Peyer's patch (tissue), 4 donors: ENCODE measurements around the gene ANKH.

ENCODE experiments used
- CTCF ChIP-seq, 6 experiments: fragments of 450-650 bp in 4 of 6; fragments of 200-600 bp in 2 of 6; sonication (generic) in 1 of 6; IDR thresholded peaks; one replicate each; pipeline ENCODE4 v1.5.1; 2017 to 2019; ENCODE audit warnings: antibody characterized with exemption in 6 of 6, mild to moderate bottlenecking in 3 of 6, moderate library complexity in 1 of 6
- POLR2A ChIP-seq, 2 donors: fragments of 450-650 bp; IDR thresholded peaks; one replicate each; pipeline ENCODE4 v1.5.1; 2017; ENCODE audit warnings: antibody characterized with exemption in 2 of 2, mild to moderate bottlenecking in 2 of 2, moderate library complexity in 2 of 2

GRCh38 chr5:14771189-14771588 lies 100.4 kb downstream of the ANKH start:
- TF ChIP-seq CTCF (IDR thresholded peaks at IDR 0.05) (no peak), POLR2A (IDR thresholded peaks at IDR 0.05) (no peak)
